NOMO-1 treated with dmso at 0.1 percent for 144 hours (cell line): Measurements from ENCODE around the gene SLC35D3.
"Not testable (repeated sequence)": the region's sequence is repeated elsewhere in the genome, so short reads cannot be mapped to it uniquely, and the experiment has no call there.

Experiments used
- DNase-seq: peaks from one replicate; lab custom pipeline; 2025; ENCODE audit not compliant: unreplicated experiment; lab: John Stamatoyannopoulos, UW

The SLC35D3 gene

GRCh38 chr6:136922685-136923006, 545 bp downstream of the SLC35D3 start:
- no peak for DNase-seq

GRCh38 chr6:136923116-136923953, 1.2 kb downstream of the SLC35D3 start:
- no peak for DNase-seq

- no peak for DNase-seq
Measured at GRCh38 chr6:136923954-136924673, 2.0 kb downstream of the SLC35D3 start.

GRCh38 chr6:136926383-136926782, 4.3 kb downstream of the SLC35D3 start:
- no peak for DNase-seq

- no peak for DNase-seq
Measured at GRCh38 chr6:136927292-136927691, 5.2 kb downstream of the SLC35D3 start.

- no peak for DNase-seq
Measured at GRCh38 chr6:136930528-136930927, 8.4 kb downstream of the SLC35D3 start.

- DNase-seq: no peak
Measured at GRCh38 chr6:136932599-136932998, 10.5 kb downstream of the SLC35D3 start.

- DNase-seq: no peak
Measured at GRCh38 chr6:136945072-136945471, 23.0 kb downstream of the SLC35D3 start.

- no peak for DNase-seq
Measured at GRCh38 chr6:136945711-136946121, 23.6 kb downstream of the SLC35D3 start.

- no peak for DNase-seq
Measured at GRCh38 chr6:136947037-136947436, 24.9 kb downstream of the SLC35D3 start.

- not testable (repeated sequence) for DNase-seq
Measured at GRCh38 chr6:136949957-136950356, 27.9 kb downstream of the SLC35D3 start.

- DNase-seq: no peak
Measured at GRCh38 chr6:136950436-136951126, 28.5 kb downstream of the SLC35D3 start.

- no peak for DNase-seq
Measured at GRCh38 chr6:136952714-136953260, 30.7 kb downstream of the SLC35D3 start.

GRCh38 chr6:136955123-136955522, 33.0 kb downstream of the SLC35D3 start:
- no peak for DNase-seq

- no peak for DNase-seq
Measured at GRCh38 chr6:136956590-136957544, 34.8 kb downstream of the SLC35D3 start.

GRCh38 chr6:136958168-136958567, 36.1 kb downstream of the SLC35D3 start:
- no peak for DNase-seq

- no peak for DNase-seq
Measured at GRCh38 chr6:136959471-136959891, 37.4 kb downstream of the SLC35D3 start.

GRCh38 chr6:136959935-136960334, 37.8 kb downstream of the SLC35D3 start:
- not testable (repeated sequence) for DNase-seq

- DNase-seq: no peak
Measured at GRCh38 chr6:136960781-136961180, 38.7 kb downstream of the SLC35D3 start.

GRCh38 chr6:136961848-136962247, 39.7 kb downstream of the SLC35D3 start:
- DNase-seq: no peak
